Adrenal gland (tissue), 5 donors: ENCODE measurements around the gene TNFAIP1.

Experiments used
- CTCF ChIP-seq, 6 experiments: fragments of 450-650 bp in 4 of 6; fragments of 200-600 bp in 2 of 6; sonication (generic) in 1 of 6; IDR thresholded peaks; 1 replicate in 5 of 6; 2 replicates in 1 of 6; pipeline versions ENCODE4 v1.5.1 to v1.8.0; 2016 to 2021; ENCODE audit warnings: antibody characterized with exemption in 6 of 6, mild to moderate bottlenecking in 2 of 6, moderate library complexity in 1 of 6
- POLR2A ChIP-seq, 2 donors: fragments of 450-650 bp; IDR thresholded peaks; one replicate each; pipeline ENCODE4 v1.6.1; 2017; ENCODE audit warnings: antibody characterized with exemption in 2 of 2, mild to moderate bottlenecking in 2 of 2, moderate library complexity in 1 of 2
- donor health status: DM: no; HTN: no; CAD: no.

- no peak for TF ChIP-seq POLR2A (IDR thresholded peaks at IDR 0.05)
- TF ChIP-seq CTCF (IDR thresholded peaks at IDR 0.05), result no peak
Observed at GRCh38 chr17:28395968-28396367, 60.4 kb downstream of the TNFAIP1 start.
